HepG2 (cell line): ENCODE measurements around the gene PCOLCE2. TPM values are rescaled to one million over a fixed set of nuclear protein-coding genes. Genes with fewer than 3 reads are reported as not detected.
A peak's percentile ranks its signal among the peaks of the same experiment; 100 is the strongest.

Experiments used
- ATAC-seq: fragments of 200-7000 bp; cut with Tn5 transposase; 3 replicates; pipeline ENCODE4 v1.9.1; 2020; ENCODE audit warnings: mild to moderate bottlenecking, moderate library complexity
- BruUV-seq: library from RNA; stranded (reverse); fragments of 400-500 nt; replicated peaks from 2 replicates; lab custom pipeline; 2021; lab: Mats Ljungman, UMichigan
- CTCF ChIA-PET: fragments of 300-600 bp; formaldehyde crosslinking; extraction: SDS; loops from one replicate; lab custom pipeline; 2021; ENCODE audit warnings: low total read pairs, inconsistent platforms, low intra/inter-chr PET ratio; lab: Yijun Ruan, JAX
- POLR2A ChIA-PET: fragments of 350-600 bp; sonication (Branson Sonifier 250); formaldehyde crosslinking; loops from one replicate; lab custom pipeline; 2020; ENCODE audit warnings: antibody characterized with exemption, inconsistent platforms; lab: Yijun Ruan, JAX
- DNase-seq: peaks from one replicate; pipeline ENCODE4 v3.0.0-alpha.2; 2015; ENCODE audit warnings: low spot score
- FAIRE-seq: peaks from 3 replicates; lab custom pipeline; 2011; peaks lifted over from hg19 to GRCh38; lab: Jason Lieb, UNC
- H2AFZ ChIP-seq: one replicate; pipeline ENCODE4 v1.6.1; 2011; ENCODE audit warnings: low read length, inconsistent platforms
- H3K27ac ChIP-seq: fragments of 300-600 bp; 3 replicates; pipeline ENCODE4 v1.8.0; 2011; ENCODE audit warnings: mixed run types, mild to moderate bottlenecking, mixed read lengths, low read length, inconsistent platforms; ENCODE audit not compliant: insufficient read depth; ENCODE audit errors: extremely low read length
- H3K27me3 ChIP-seq, 2 experiments: fragments of 200-600 bp in 1 of 2; 2 replicates in 1 of 2; 3 replicates in 1 of 2; pipeline versions ENCODE4 v1.6.0 to v1.8.0; 2011; ENCODE audit warnings: low read length in 2 of 2, mild to moderate bottlenecking in 2 of 2, moderate library complexity in 2 of 2, inconsistent platforms in 1 of 2; ENCODE audit not compliant: insufficient read depth in 2 of 2, control insufficient read depth in 1 of 2
- H3K36me3 ChIP-seq, 2 experiments: fragments of 200-600 bp in 1 of 2; replicated peaks in 1 of 2; 2 replicates in 1 of 2; 3 replicates in 1 of 2; pipeline versions ENCODE4 v1.5.1 to v1.8.0; 2011; ENCODE audit warnings: low read length in 2 of 2, inconsistent platforms in 1 of 2; ENCODE audit not compliant: insufficient read depth in 2 of 2, control insufficient read depth in 1 of 2
- H3K4me1 ChIP-seq: 2 replicates; pipeline ENCODE4 v1.5.1; 2012; ENCODE audit warnings: low read length, inconsistent platforms; ENCODE audit not compliant: insufficient read depth
- H3K4me2 ChIP-seq: 2 replicates; pipeline ENCODE4 v1.6.0; 2011; ENCODE audit warnings: low read depth, low read length, inconsistent platforms
- H3K4me3 ChIP-seq, 3 experiments: fragments of 200-600 bp in 1 of 3; sonication (generic), shearing (Covaris generic) in 1 of 3; replicated peaks in 1 of 3; 2 replicates each; pipeline ENCODE4 v1.5.1; 2011 to 2016; ENCODE audit warnings: low read length in 3 of 3, inconsistent platforms in 2 of 3, low read depth in 2 of 3, mild to moderate bottlenecking in 2 of 3, control low read depth in 1 of 3, mixed read lengths in 1 of 3; ENCODE audit not compliant: insufficient read depth in 1 of 3
- H3K79me2 ChIP-seq: one replicate; pipeline ENCODE4 v1.6.1; 2011; ENCODE audit warnings: low read length, inconsistent platforms; ENCODE audit not compliant: insufficient read depth
- H3K9ac ChIP-seq: 2 replicates; pipeline ENCODE4 v1.6.0; 2011; ENCODE audit warnings: mild to moderate bottlenecking, low read depth, low read length, inconsistent platforms; ENCODE audit not compliant: insufficient read depth
- H3K9me3 ChIP-seq: 2 replicates; pipeline ENCODE4 v1.5.1; 2012; ENCODE audit warnings: mild to moderate bottlenecking, low read length
- H4K20me1 ChIP-seq: 2 replicates; pipeline ENCODE4 v1.6.0; 2011; ENCODE audit warnings: inconsistent platforms, mild to moderate bottlenecking, low read length, moderate library complexity; ENCODE audit not compliant: insufficient read depth
- ATAD3A ChIP-seq: sonication (generic); formaldehyde crosslinking; IDR thresholded peaks from 2 replicates; pipeline ENCODE4 v1.4.0; 2020; ENCODE audit warnings: missing genetic modification reagents
- ELF4 ChIP-seq: sonication (generic); formaldehyde crosslinking; IDR thresholded peaks from 2 replicates; pipeline ENCODE4 v1.5.0; 2020; ENCODE audit warnings: missing genetic modification reagents, mild to moderate bottlenecking, moderate library complexity, borderline replicate concordance
- FOXA3 ChIP-seq: IDR thresholded peaks from 2 replicates; pipeline ENCODE4 v1.6.1; 2016; ENCODE audit warnings: missing genetic modification reagents, missing compliant biosample characterization
- KLF15 ChIP-seq: sonication (generic); formaldehyde crosslinking; IDR thresholded peaks from 2 replicates; pipeline ENCODE4 v1.8.1; 2023; ENCODE audit warnings: borderline replicate concordance, mild to moderate bottlenecking, inconsistent platforms, missing genetic modification reagents, mixed read lengths
- MAZ ChIP-seq, 2 experiments: sonication (generic) in 1 of 2; formaldehyde crosslinking in 1 of 2; IDR thresholded peaks; 2 replicates each; pipeline versions ENCODE4 v1.5.0 to v1.6.1; 2012 to 2020; ENCODE audit warnings: low read depth in 2 of 2, mild to moderate bottlenecking in 2 of 2, borderline replicate concordance in 1 of 2, improper control_type of control experiment in 1 of 2, low read length in 1 of 2, missing genetic modification reagents in 1 of 2, moderate library complexity in 1 of 2
- MEF2D ChIP-seq: sonication (generic); formaldehyde crosslinking; IDR thresholded peaks from 2 replicates; pipeline ENCODE4 v1.5.1; 2020; ENCODE audit warnings: mild to moderate bottlenecking, missing genetic modification reagents
- MIXL1 ChIP-seq: IDR thresholded peaks from 2 replicates; pipeline ENCODE4 v1.6.1; 2016
- POGZ ChIP-seq: sonication (generic); formaldehyde crosslinking; IDR thresholded peaks from 2 replicates; pipeline ENCODE4 v1.4.0; 2020; ENCODE audit warnings: mild to moderate bottlenecking, missing genetic modification reagents
- RFX5 ChIP-seq: IDR thresholded peaks from 2 replicates; pipeline ENCODE4 v1.6.1; 2011; ENCODE audit warnings: low read depth, low read length, improper control_type of control experiment
- SALL1 ChIP-seq: sonication (generic); formaldehyde crosslinking; IDR thresholded peaks from 2 replicates; pipeline ENCODE4 v1.8.0; 2022; ENCODE audit warnings: mild to moderate bottlenecking, missing genetic modification reagents
- ZBTB38 ChIP-seq: sonication (generic); formaldehyde crosslinking; IDR thresholded peaks from 2 replicates; pipeline ENCODE4 v1.5.1; 2020; ENCODE audit warnings: mild to moderate bottlenecking, missing genetic modification reagents
- ZFP41 ChIP-seq: sonication (generic); formaldehyde crosslinking; IDR thresholded peaks from 2 replicates; pipeline ENCODE4 v1.4.0; 2020; ENCODE audit warnings: mild to moderate bottlenecking, missing genetic modification reagents, borderline replicate concordance
- ZMYM2 ChIP-seq: sonication (generic); formaldehyde crosslinking; IDR thresholded peaks from 2 replicates; pipeline ENCODE4 v1.8.0; 2022; ENCODE audit warnings: mild to moderate bottlenecking, missing genetic modification reagents
- ZNF143 ChIP-seq: sonication (generic); formaldehyde crosslinking; IDR thresholded peaks from 2 replicates; pipeline ENCODE4 v1.4.0; 2020; ENCODE audit warnings: missing genetic modification reagents
- ZNF18 ChIP-seq: sonication (generic); formaldehyde crosslinking; IDR thresholded peaks from 2 replicates; pipeline ENCODE4 v1.8.0; 2022; ENCODE audit warnings: mild to moderate bottlenecking, missing genetic modification reagents; ENCODE audit not compliant: insufficient replicate concordance
- ZZZ3 ChIP-seq: sonication (generic); formaldehyde crosslinking; IDR thresholded peaks from 2 replicates; pipeline ENCODE4 v1.4.0; 2020; ENCODE audit warnings: missing genetic modification reagents, mild to moderate bottlenecking, borderline replicate concordance
- WGBS: methylation state at CpG from one replicate; pipeline ENCODE4 v1.1.6; 2017; ENCODE audit warnings: low lambda C conversion rate; 5-methylcytosine and 5-hydroxymethylcytosine counted together
- in situ Hi-C: cut with HindIII; loops from 2 replicates; pipeline ENCODE4 v1.10.0; 2017; ENCODE audit warnings: low pct_unique_long_range_greater_than_20kb; ENCODE audit not compliant: extremely low pct_ligation_motif_present
- intact Hi-C: fragments of 100-400 bp; cut with micrococcal nuclease; formaldehyde crosslinking; loops from one replicate; pipeline ENCODE4 v1.10.0; 2022; ENCODE audit not compliant: unreplicated experiment
- polyA plus RNA-seq, 8 experiments: library from polyadenylated mRNA; depleted of rRNA in 3 of 8; stranded (reverse) in 7 of 8; unstranded in 1 of 8; fragments of >200 nt; fragmentation: Illumina TruSeq in 4 of 8; extraction: Trizol in 4 of 8; gene quantifications; 2 replicates each; pipeline versions ENCODE4 v1.2.1 to v1.2.3, GENCODE V29; 2011 to 2016; ENCODE audit warnings: low read depth in 4 of 8, missing spikeins in 1 of 8, mixed read lengths in 1 of 8; ENCODE audit not compliant: insufficient read depth in 1 of 8
- total RNA-seq, 5 experiments: library from RNA; depleted of rRNA; stranded (reverse); fragments of >200 nt; fragmentation: Illumina TruSeq; extraction: Trizol; gene quantifications; 2 replicates each; pipeline ENCODE4 v1.2.3, GENCODE V29; 2016; ENCODE audit warnings: low read depth in 1 of 5
- TF ChIP-seq, protein P1 (sequence below), 2 experiments: sonication (generic) in 1 of 2; formaldehyde crosslinking in 1 of 2; IDR thresholded peaks; 2 replicates each; pipeline versions ENCODE4 v1.4.0 to v1.6.1; 2016 to 2020; ENCODE audit warnings: borderline replicate concordance in 1 of 2, low read depth in 1 of 2, mild to moderate bottlenecking in 1 of 2, missing genetic modification reagents in 1 of 2

The PCOLCE2 gene
- total and polyA plus RNA-seq, 2 of the 13 experiments (the other 11 are each of a cell fraction or from before 2014, with no cell fraction given), result 0.71 to 2.0 TPM

GRCh38 chr3:142929109-142929508, 40.2 kb upstream of the PCOLCE2 start:
- no peaks in the 10 kb centered on the region for H4K20me1 ChIP-seq
- H3K4me1 ChIP-seq, result peaks cover 68% of the 10 kb centered on the region
- no peak overlapping the region for H3K4me2 ChIP-seq
- no peak overlapping the region for H3K27ac ChIP-seq
- FAIRE-seq (no peak), ATAC-seq (peak; percentile 69), DNase-seq (peak; percentile 55)
- no peaks in the 10 kb centered on the region for H3K9me3 ChIP-seq
- POLR2A ChIA-PET, result no interaction called here
- CTCF ChIA-PET, result interaction anchor here (1.4 to 4.4 kb wide), 3 partner anchors 58 to 100 kb away, joined by 4 to 67 read pairs (median 34); no protein-coding TSS in a partner anchor
- H3K4me3 ChIP-seq, result no peak overlapping the region
- in situ Hi-C loops, result loop anchor here (5.0 kb wide), 1 partner anchor 53 kb away; no protein-coding TSS in a partner anchor
- H2AFZ ChIP-seq, result no peak overlapping the region
- no peaks in the 10 kb centered on the region for H3K79me2 ChIP-seq
- intact Hi-C loops, result loop anchor here (1.0 kb wide), 2 partner anchors 58 to 65 kb away; no protein-coding TSS in a partner anchor
- BruUV-seq, result no TSS peak
- H3K27me3 ChIP-seq, result peaks cover 0 to 12% of the 10 kb centered on the region in 2 experiments; a peak in 3 of 5 replicates
- 7% methylated on average over 3 of the region's 3 CpGs for WGBS
- H3K9ac ChIP-seq, result no peak overlapping the region
- no peaks in the 10 kb centered on the region for H3K36me3 ChIP-seq
- TF ChIP-seq KLF15 (CRISPR knock-in tag) (no peak), ZMYM2 (CRISPR knock-in tag) (0 out of 2 replicates have a peak, but pooled peaks have one; percentile 27), RFX5 (no peak), MAZ (IDR thresholded peaks at IDR 0.05; ENCODE audit: borderline replicate concordance, low read depth, low read length) (no peak), MAZ (CRISPR knock-in tag; IDR thresholded peaks at IDR 0.05; ENCODE audit: low read depth) (no peak), MEF2D (no peak), ELF4 (CRISPR knock-in tag) (no peak), ZNF143 (CRISPR knock-in tag) (no peak), FOXA3 (CRISPR knock-in tag) (0 out of 2 replicates have a peak, but pooled peaks have one; percentile 12), ZFP41 (CRISPR knock-in tag) (no peak), ZZZ3 (CRISPR knock-in tag) (no peak), ZNF18 (CRISPR knock-in tag) (no peak), POGZ (CRISPR knock-in tag) (0 out of 2 replicates have a peak, but pooled peaks have one; percentile 18), MIXL1 (no peak), ATAD3A (no peak), ZBTB38 (0 out of 2 replicates have a peak, but pooled peaks have one; percentile 28), SALL1 (CRISPR knock-in tag) (peak; percentile 37; the same call in 1 of the 2 replicates)
- TF ChIP-seq, protein P1, sequence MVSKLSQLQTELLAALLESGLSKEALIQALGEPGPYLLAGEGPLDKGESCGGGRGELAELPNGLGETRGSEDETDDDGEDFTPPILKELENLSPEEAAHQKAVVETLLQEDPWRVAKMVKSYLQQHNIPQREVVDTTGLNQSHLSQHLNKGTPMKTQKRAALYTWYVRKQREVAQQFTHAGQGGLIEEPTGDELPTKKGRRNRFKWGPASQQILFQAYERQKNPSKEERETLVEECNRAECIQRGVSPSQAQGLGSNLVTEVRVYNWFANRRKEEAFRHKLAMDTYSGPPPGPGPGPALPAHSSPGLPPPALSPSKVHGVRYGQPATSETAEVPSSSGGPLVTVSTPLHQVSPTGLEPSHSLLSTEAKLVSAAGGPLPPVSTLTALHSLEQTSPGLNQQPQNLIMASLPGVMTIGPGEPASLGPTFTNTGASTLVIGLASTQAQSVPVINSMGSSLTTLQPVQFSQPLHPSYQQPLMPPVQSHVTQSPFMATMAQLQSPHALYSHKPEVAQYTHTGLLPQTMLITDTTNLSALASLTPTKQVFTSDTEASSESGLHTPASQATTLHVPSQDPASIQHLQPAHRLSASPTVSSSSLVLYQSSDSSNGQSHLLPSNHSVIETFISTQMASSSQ (IDR thresholded peaks at IDR 0.05; ENCODE audit: low read depth), result no peak
- TF ChIP-seq, protein P1 (CRISPR knock-in tag; IDR thresholded peaks at IDR 0.05; ENCODE audit: borderline replicate concordance), result no peak
